Neural cell (in vitro differentiated cells): ENCODE data around the gene BNC2. TPM values are rescaled to one million over a fixed set of nuclear protein-coding genes. Genes with fewer than 3 reads are reported as not detected.

ENCODE experiments used
- H2AFZ ChIP-seq: fragments of 200-600, 300-800 bp; sonication (generic), shearing (Covaris generic); 2 replicates; pipeline ENCODE4 v1.6.0; 2014; ENCODE audit warnings: low read depth, mild to moderate bottlenecking, antibody characterized with exemption, low read length, moderate library complexity
- H3F3A ChIP-seq: fragments of 200-600 bp; shearing (Covaris generic); 2 replicates; pipeline ENCODE4 v1.6.1; 2016; ENCODE audit warnings: mild to moderate bottlenecking, moderate library complexity, mixed read lengths, antibody characterized with exemption, low read length; ENCODE audit not compliant: insufficient read depth, poor library complexity, severe bottlenecking
- H3K27ac ChIP-seq: fragments of 200-600, 300-800 bp; sonication (generic), shearing (Covaris generic); 2 replicates; pipeline ENCODE4 v1.5.1; 2014; ENCODE audit warnings: mild to moderate bottlenecking, low read length, moderate library complexity
- H3K27me3 ChIP-seq: fragments of 300-800, 200-600 bp; sonication (generic), shearing (Covaris generic); 2 replicates; pipeline ENCODE4 v1.6.0; 2014; ENCODE audit warnings: mild to moderate bottlenecking, low read depth, low read length, moderate library complexity; ENCODE audit not compliant: insufficient read depth
- H3K36me3 ChIP-seq: fragments of 300-800, 200-600 bp; sonication (generic), shearing (Covaris generic); 2 replicates; pipeline ENCODE4 v1.5.1; 2014; ENCODE audit warnings: mild to moderate bottlenecking, antibody characterized with exemption, low read length, moderate library complexity; ENCODE audit not compliant: insufficient read depth
- H3K4me2 ChIP-seq: fragments of 300-800, 200-600 bp; sonication (generic), shearing (Covaris generic); 2 replicates; pipeline ENCODE4 v1.6.0; 2014; ENCODE audit warnings: mild to moderate bottlenecking, low read length
- H3K4me3 ChIP-seq: fragments of 300-800, 200-600 bp; sonication (generic), shearing (Covaris generic); 2 replicates; pipeline ENCODE4 v1.5.1; 2014; ENCODE audit warnings: mild to moderate bottlenecking, low read length, moderate library complexity
- H3K79me2 ChIP-seq: fragments of 200-600 bp; shearing (Covaris generic); replicated peaks from 2 replicates; pipeline ENCODE4 v1.6.0; 2014; ENCODE audit warnings: mild to moderate bottlenecking, low read length, moderate library complexity; ENCODE audit not compliant: insufficient read depth
- H3K9ac ChIP-seq: fragments of 300-800, 200-600 bp; sonication (generic), shearing (Covaris generic); 2 replicates; pipeline ENCODE4 v1.6.1; 2016; ENCODE audit warnings: mild to moderate bottlenecking, low read length, mixed read lengths
- H3K9me2 ChIP-seq: fragments of 200-600 bp; shearing (Covaris generic); 2 replicates; pipeline ENCODE4 v1.6.1; 2016; ENCODE audit warnings: mild to moderate bottlenecking, low read length, mixed read lengths; ENCODE audit not compliant: insufficient read depth
- H3K9me3 ChIP-seq: fragments of 200-600, 300-800 bp; sonication (generic), shearing (Covaris generic); 2 replicates; pipeline ENCODE4 v1.6.1; 2016; ENCODE audit warnings: mild to moderate bottlenecking, mixed run types, low read length, moderate library complexity, mixed read lengths
- H4K20me1 ChIP-seq: fragments of 200-600 bp; shearing (Covaris generic); 2 replicates; pipeline ENCODE4 v1.6.1; 2016; ENCODE audit warnings: mild to moderate bottlenecking, mixed run types; ENCODE audit not compliant: insufficient read depth
- EP300 ChIP-seq: fragments of 450-650 bp; conservative IDR thresholded peaks from 2 replicates; pipeline ENCODE4 v1.6.1; 2014; ENCODE audit warnings: antibody characterized with exemption, mild to moderate bottlenecking, moderate library complexity; ENCODE audit not compliant: poor library complexity, severe bottlenecking
- EZH2 ChIP-seq: fragments of 200-600, 300-800 bp; shearing (Covaris generic), sonication (generic); IDR thresholded peaks from 2 replicates; pipeline ENCODE4 v1.6.1; 2014; ENCODE audit warnings: antibody characterized with exemption, low read length, borderline replicate concordance, mild to moderate bottlenecking; ENCODE audit not compliant: insufficient read depth, poor library complexity, severe bottlenecking
- MXI1 ChIP-seq: fragments of 450-650 bp; conservative IDR thresholded peaks from 2 replicates; pipeline ENCODE4 v1.6.1; 2014; ENCODE audit warnings: antibody characterized with exemption, mild to moderate bottlenecking; ENCODE audit not compliant: poor library complexity, severe bottlenecking
- POLR2AphosphoS5 ChIP-seq: IDR thresholded peaks from 2 replicates; pipeline ENCODE4 v1.6.1; 2012
- RAD21 ChIP-seq: fragments of 450-650 bp; conservative IDR thresholded peaks from 2 replicates; pipeline ENCODE4 v1.6.1; 2014; ENCODE audit warnings: antibody characterized with exemption, mild to moderate bottlenecking, moderate library complexity
- SMC3 ChIP-seq: fragments of 450-650 bp; conservative IDR thresholded peaks from 2 replicates; pipeline ENCODE4 v1.6.1; 2014; ENCODE audit warnings: antibody characterized with exemption, mild to moderate bottlenecking, moderate library complexity; ENCODE audit not compliant: poor library complexity
- TAF1 ChIP-seq: IDR thresholded peaks from 2 replicates; pipeline ENCODE4 v1.6.1; 2012; ENCODE audit warnings: low read depth
- polyA plus RNA-seq: library from polyadenylated mRNA; depleted of rRNA; stranded (reverse); fragments of >200 nt; gene quantifications from 2 replicates; pipeline ENCODE4 v1.2.3, GENCODE V29; 2014
- TF ChIP-seq, protein P1 (sequence below): IDR thresholded peaks from 2 replicates; pipeline ENCODE4 v1.6.1; 2012; ENCODE audit warnings: borderline replicate concordance
- TF ChIP-seq, protein P2 (sequence below): fragments of 450-650 bp; IDR thresholded peaks from 2 replicates; pipeline ENCODE4 v1.5.1; 2014; ENCODE audit warnings: antibody characterized with exemption, mild to moderate bottlenecking, moderate library complexity; ENCODE audit not compliant: poor library complexity, severe bottlenecking

BNC2 gene
- polyA plus RNA-seq, 1 donor from 2014 or later: 1.3 TPM

DNA sequence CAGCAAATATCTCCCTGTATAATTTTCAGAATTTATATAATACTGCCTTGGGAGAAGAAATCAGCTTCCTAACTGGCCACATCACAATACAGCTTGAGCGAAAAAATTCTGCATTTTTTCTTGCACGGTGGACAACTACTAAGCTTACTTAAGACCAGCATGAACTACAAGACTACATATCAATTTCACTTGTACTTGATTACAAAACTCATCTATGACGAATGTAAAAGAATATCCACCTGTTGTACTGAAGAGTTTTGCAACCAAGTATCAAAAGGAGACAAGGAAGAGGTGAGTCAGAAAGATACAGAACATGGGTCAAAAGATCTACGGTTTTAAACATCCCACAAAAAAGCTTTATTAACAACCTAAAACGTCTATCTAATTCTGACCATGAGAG lies 279.4 kb downstream of the BNC2 start:
- no peak overlapping the region for H3K4me2 ChIP-seq

DNA sequence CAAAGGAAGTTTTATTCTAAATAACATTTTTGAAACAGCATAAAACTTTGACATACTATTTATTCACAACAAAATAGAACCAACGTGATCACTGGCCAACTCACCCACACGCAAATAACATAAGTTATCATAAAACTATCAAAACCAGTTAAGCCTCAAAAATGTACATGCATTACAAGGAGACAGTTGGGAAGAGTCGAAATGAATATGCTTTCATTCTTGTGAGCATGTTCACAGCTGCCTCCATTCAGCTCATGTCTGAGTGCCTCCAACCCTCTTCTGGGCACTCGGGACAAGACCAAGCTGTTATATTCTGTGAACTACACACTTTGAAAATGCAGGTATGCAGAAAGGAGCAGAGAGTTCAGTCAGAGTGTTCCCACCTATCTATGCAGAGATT lies 284.9 kb downstream of the BNC2 start:
- no peak overlapping the region for H3K9ac ChIP-seq
- no peaks in the 10 kb centered on the region for H3K9me2 ChIP-seq
- H3K27me3 ChIP-seq: no peaks in the 10 kb centered on the region
- H3K27ac ChIP-seq: no peak overlapping the region
- H3K4me2 ChIP-seq: no peak overlapping the region
- H4K20me1 ChIP-seq: no peaks in the 10 kb centered on the region
- H3K36me3 ChIP-seq: no peaks in the 10 kb centered on the region
- TF ChIP-seq EZH2: no peak
- no peak for TF ChIP-seq MXI1
- TF ChIP-seq, protein P1, sequence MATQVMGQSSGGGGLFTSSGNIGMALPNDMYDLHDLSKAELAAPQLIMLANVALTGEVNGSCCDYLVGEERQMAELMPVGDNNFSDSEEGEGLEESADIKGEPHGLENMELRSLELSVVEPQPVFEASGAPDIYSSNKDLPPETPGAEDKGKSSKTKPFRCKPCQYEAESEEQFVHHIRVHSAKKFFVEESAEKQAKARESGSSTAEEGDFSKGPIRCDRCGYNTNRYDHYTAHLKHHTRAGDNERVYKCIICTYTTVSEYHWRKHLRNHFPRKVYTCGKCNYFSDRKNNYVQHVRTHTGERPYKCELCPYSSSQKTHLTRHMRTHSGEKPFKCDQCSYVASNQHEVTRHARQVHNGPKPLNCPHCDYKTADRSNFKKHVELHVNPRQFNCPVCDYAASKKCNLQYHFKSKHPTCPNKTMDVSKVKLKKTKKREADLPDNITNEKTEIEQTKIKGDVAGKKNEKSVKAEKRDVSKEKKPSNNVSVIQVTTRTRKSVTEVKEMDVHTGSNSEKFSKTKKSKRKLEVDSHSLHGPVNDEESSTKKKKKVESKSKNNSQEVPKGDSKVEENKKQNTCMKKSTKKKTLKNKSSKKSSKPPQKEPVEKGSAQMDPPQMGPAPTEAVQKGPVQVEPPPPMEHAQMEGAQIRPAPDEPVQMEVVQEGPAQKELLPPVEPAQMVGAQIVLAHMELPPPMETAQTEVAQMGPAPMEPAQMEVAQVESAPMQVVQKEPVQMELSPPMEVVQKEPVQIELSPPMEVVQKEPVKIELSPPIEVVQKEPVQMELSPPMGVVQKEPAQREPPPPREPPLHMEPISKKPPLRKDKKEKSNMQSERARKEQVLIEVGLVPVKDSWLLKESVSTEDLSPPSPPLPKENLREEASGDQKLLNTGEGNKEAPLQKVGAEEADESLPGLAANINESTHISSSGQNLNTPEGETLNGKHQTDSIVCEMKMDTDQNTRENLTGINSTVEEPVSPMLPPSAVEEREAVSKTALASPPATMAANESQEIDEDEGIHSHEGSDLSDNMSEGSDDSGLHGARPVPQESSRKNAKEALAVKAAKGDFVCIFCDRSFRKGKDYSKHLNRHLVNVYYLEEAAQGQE: no peak
- TF ChIP-seq TAF1: no peak
- no peak for TF ChIP-seq EP300
- TF ChIP-seq RAD21: no peak
- no peak overlapping the region for H3K4me3 ChIP-seq
- no peaks in the 10 kb centered on the region for H3F3A ChIP-seq
- H2AFZ ChIP-seq: no peak overlapping the region
- no peaks in the 10 kb centered on the region for H3K9me3 ChIP-seq
- H3K79me2 ChIP-seq: no peaks in the 10 kb centered on the region

More for the DNA sequence above, 279.4 kb downstream of the BNC2 start:
- H3K36me3 ChIP-seq: no peaks in the 10 kb centered on the region
- TF ChIP-seq POLR2AphosphoS5 (no peak), SMC3 (no peak), RAD21 (no peak), EP300 (no peak), TAF1 (no peak), MXI1 (no peak), EZH2 (no peak)
- TF ChIP-seq, protein P2, sequence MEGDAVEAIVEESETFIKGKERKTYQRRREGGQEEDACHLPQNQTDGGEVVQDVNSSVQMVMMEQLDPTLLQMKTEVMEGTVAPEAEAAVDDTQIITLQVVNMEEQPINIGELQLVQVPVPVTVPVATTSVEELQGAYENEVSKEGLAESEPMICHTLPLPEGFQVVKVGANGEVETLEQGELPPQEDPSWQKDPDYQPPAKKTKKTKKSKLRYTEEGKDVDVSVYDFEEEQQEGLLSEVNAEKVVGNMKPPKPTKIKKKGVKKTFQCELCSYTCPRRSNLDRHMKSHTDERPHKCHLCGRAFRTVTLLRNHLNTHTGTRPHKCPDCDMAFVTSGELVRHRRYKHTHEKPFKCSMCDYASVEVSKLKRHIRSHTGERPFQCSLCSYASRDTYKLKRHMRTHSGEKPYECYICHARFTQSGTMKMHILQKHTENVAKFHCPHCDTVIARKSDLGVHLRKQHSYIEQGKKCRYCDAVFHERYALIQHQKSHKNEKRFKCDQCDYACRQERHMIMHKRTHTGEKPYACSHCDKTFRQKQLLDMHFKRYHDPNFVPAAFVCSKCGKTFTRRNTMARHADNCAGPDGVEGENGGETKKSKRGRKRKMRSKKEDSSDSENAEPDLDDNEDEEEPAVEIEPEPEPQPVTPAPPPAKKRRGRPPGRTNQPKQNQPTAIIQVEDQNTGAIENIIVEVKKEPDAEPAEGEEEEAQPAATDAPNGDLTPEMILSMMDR: no peak
- H3K9me2 ChIP-seq: no peaks in the 10 kb centered on the region
- H2AFZ ChIP-seq: no peak overlapping the region
- no peaks in the 10 kb centered on the region for H4K20me1 ChIP-seq
- no peaks in the 10 kb centered on the region for H3K9me3 ChIP-seq
- H3K9ac ChIP-seq: no peak overlapping the region
- H3K4me3 ChIP-seq: no peak overlapping the region
- H3K27ac ChIP-seq: no peak overlapping the region
- no peaks in the 10 kb centered on the region for H3K79me2 ChIP-seq
- H3K27me3 ChIP-seq: no peaks in the 10 kb centered on the region
- no peaks in the 10 kb centered on the region for H3F3A ChIP-seq
